Sigmoid colon (tissue), 4 donors: Measurements from ENCODE around the gene CHID1.

ENCODE experiments used
- POLR2A ChIP-seq, 2 donors: fragments of 450-650 bp; IDR thresholded peaks; one replicate each; pipeline ENCODE4 v1.6.1; 2016; ENCODE audit warnings: antibody characterized with exemption in 2 of 2, mild to moderate bottlenecking in 2 of 2, moderate library complexity in 2 of 2
- POLR2AphosphoS5 ChIP-seq, 4 donors: sonication (generic); formaldehyde crosslinking; IDR thresholded peaks; one replicate each; pipeline ENCODE4 v1.6.1; 2017; ENCODE audit warnings: antibody characterized with exemption in 4 of 4
- TF ChIP-seq, protein P1 (sequence below), 4 experiments: fragments of 450-650 bp in 3 of 4; fragments of 200-600 bp in 1 of 4; IDR thresholded peaks; one replicate each; pipeline ENCODE4 v1.5.1; 2016 to 2019; ENCODE audit warnings: antibody characterized with exemption in 4 of 4, mild to moderate bottlenecking in 3 of 4, moderate library complexity in 2 of 4

DNA sequence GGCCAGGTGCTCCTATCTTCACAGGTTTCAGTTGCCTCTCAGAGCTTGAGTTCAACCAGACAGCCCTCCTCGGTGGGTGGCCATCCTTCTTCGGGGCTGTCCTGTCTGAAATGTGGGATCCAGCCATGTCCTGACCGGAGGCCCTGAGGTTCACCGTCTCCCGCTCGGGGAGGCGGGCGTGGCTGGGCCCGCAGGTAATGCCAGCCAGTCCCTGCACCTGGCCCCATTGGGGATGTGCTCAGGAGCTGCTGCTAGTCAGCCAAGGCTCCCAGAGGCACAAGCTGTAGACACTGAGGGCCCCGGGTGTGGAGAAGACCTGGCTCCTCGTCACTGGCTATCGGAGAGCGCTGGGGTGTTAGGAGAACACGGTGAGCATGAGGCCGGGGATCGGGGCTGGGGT is 35.4 kb downstream of the CHID1 start:
- TF ChIP-seq, protein P1, sequence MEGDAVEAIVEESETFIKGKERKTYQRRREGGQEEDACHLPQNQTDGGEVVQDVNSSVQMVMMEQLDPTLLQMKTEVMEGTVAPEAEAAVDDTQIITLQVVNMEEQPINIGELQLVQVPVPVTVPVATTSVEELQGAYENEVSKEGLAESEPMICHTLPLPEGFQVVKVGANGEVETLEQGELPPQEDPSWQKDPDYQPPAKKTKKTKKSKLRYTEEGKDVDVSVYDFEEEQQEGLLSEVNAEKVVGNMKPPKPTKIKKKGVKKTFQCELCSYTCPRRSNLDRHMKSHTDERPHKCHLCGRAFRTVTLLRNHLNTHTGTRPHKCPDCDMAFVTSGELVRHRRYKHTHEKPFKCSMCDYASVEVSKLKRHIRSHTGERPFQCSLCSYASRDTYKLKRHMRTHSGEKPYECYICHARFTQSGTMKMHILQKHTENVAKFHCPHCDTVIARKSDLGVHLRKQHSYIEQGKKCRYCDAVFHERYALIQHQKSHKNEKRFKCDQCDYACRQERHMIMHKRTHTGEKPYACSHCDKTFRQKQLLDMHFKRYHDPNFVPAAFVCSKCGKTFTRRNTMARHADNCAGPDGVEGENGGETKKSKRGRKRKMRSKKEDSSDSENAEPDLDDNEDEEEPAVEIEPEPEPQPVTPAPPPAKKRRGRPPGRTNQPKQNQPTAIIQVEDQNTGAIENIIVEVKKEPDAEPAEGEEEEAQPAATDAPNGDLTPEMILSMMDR (IDR thresholded peaks at IDR 0.05), result no peak
- no peak for TF ChIP-seq POLR2AphosphoS5 (IDR thresholded peaks at IDR 0.05)
- no peak for TF ChIP-seq POLR2A (IDR thresholded peaks at IDR 0.05)
